Endothelial cell of umbilical vein (primary cell): ENCODE data around the gene SCGB3A1. TPM values are rescaled to one million over a fixed set of nuclear protein-coding genes. Genes with fewer than 3 reads are reported as not detected.

ENCODE experiments used
- BruUV-seq: library from RNA; stranded (reverse); fragments of 400-500 nt; replicated peaks from 2 replicates; lab custom pipeline; 2021; lab: Mats Ljungman, UMichigan
- CTCF ChIA-PET: fragments of 300-600, 350-600 bp; sonication (Branson Sonifier 250); formaldehyde crosslinking; loops from one replicate; lab custom pipeline; 2021; ENCODE audit warnings: antibody characterized with exemption, inconsistent platforms; lab: Charles Lee
- POLR2A ChIA-PET: fragments of 300-600, 350-600 bp; sonication (Branson Sonifier 250); formaldehyde crosslinking; loops from one replicate; lab custom pipeline; 2021; ENCODE audit warnings: antibody characterized with exemption, inconsistent platforms; lab: Charles Lee
- DNase-seq: peaks from one replicate; pipeline ENCODE4 v3.0.0-alpha.2; 2011; ENCODE audit warnings: low read depth, low spot score
- FAIRE-seq: peaks from 2 replicates; lab custom pipeline; 2011; peaks lifted over from hg19 to GRCh38; lab: Jason Lieb, UNC
- H2AFZ ChIP-seq: 2 replicates; pipeline ENCODE4 v1.6.0; 2012; ENCODE audit warnings: low read depth, low read length, control low read depth, inconsistent platforms
- H3K27ac ChIP-seq: 2 replicates; pipeline ENCODE4 v1.5.1; 2011; ENCODE audit warnings: low read depth, mild to moderate bottlenecking, control low read depth, low read length, moderate library complexity; ENCODE audit not compliant: insufficient read depth
- H3K27me3 ChIP-seq, 2 experiments: 2 replicates each; pipeline versions ENCODE4 v1.6.0 to v1.6.1; 2011; ENCODE audit warnings: low read length in 2 of 2, mixed read lengths in 1 of 2; ENCODE audit not compliant: control insufficient read depth in 2 of 2, insufficient read depth in 2 of 2
- H3K36me3 ChIP-seq, 2 experiments: 2 replicates in 1 of 2; 3 replicates in 1 of 2; pipeline ENCODE4 v1.5.1; 2011; ENCODE audit warnings: low read length in 2 of 2, mild to moderate bottlenecking in 1 of 2, moderate library complexity in 1 of 2; ENCODE audit not compliant: control insufficient read depth in 2 of 2, insufficient read depth in 2 of 2; ENCODE audit errors: extremely low read depth in 1 of 2
- H3K4me1 ChIP-seq: 3 replicates; pipeline ENCODE4 v1.5.1; 2011; ENCODE audit warnings: mild to moderate bottlenecking, low read length; ENCODE audit not compliant: control insufficient read depth, insufficient read depth; ENCODE audit errors: extremely low read depth
- H3K4me2 ChIP-seq: 2 replicates; pipeline ENCODE4 v1.6.1; 2011; ENCODE audit warnings: low read length, control low read depth, mixed read lengths; ENCODE audit not compliant: insufficient read depth
- H3K4me3 ChIP-seq, 3 experiments: fragments of 200-600 bp in 1 of 3; sonication (generic), shearing (Covaris generic) in 1 of 3; replicated peaks in 1 of 3; 2 replicates each; pipeline ENCODE4 v1.5.1; 2011 to 2016; ENCODE audit warnings: control low read depth in 3 of 3, low read length in 3 of 3, mild to moderate bottlenecking in 2 of 3, inconsistent platforms in 1 of 3, low read depth in 1 of 3, moderate library complexity in 1 of 3; ENCODE audit not compliant: insufficient read depth in 1 of 3
- H3K79me2 ChIP-seq: 2 replicates; pipeline ENCODE4 v1.6.0; 2012; ENCODE audit warnings: low read length, inconsistent platforms; ENCODE audit not compliant: control insufficient read depth, insufficient read depth
- H3K9ac ChIP-seq: replicated peaks from 2 replicates; pipeline ENCODE3; 2011; ENCODE audit warnings: low read length, control low read depth; ENCODE audit not compliant: insufficient read depth; ENCODE audit errors: extremely low read depth
- H3K9me1 ChIP-seq: replicated peaks from 3 replicates; pipeline ENCODE4 v1.6.0; 2011; ENCODE audit warnings: mild to moderate bottlenecking, low read length; ENCODE audit not compliant: control insufficient read depth, insufficient read depth; ENCODE audit errors: extremely low read depth
- H3K9me3 ChIP-seq: replicated peaks from 2 replicates; pipeline ENCODE4 v1.5.1; 2012; ENCODE audit warnings: low read length, inconsistent platforms; ENCODE audit not compliant: control insufficient read depth, insufficient read depth
- H4K20me1 ChIP-seq: replicated peaks from 2 replicates; pipeline ENCODE3; 2011; ENCODE audit warnings: mild to moderate bottlenecking, low read length; ENCODE audit not compliant: control insufficient read depth, insufficient read depth; ENCODE audit errors: extremely low read depth
- CTCF ChIP-seq, 2 donors: IDR thresholded peaks; 1 replicate in 1 of 2; 2 replicates in 1 of 2; pipeline ENCODE4 v1.5.1; 2011; ENCODE audit warnings: low read length in 2 of 2, mild to moderate bottlenecking in 2 of 2, moderate library complexity in 2 of 2, control low read depth in 1 of 2, inconsistent platforms in 1 of 2, low read depth in 1 of 2; ENCODE audit not compliant: insufficient read depth in 1 of 2; ENCODE audit errors: extremely low read depth in 1 of 2
- GATA2 ChIP-seq: IDR thresholded peaks from 2 replicates; pipeline ENCODE4 v1.7.0; 2011; ENCODE audit warnings: low read depth, mild to moderate bottlenecking, moderate library complexity, mixed read lengths, low read length; ENCODE audit not compliant: insufficient read length, insufficient read depth
- MAX ChIP-seq: IDR thresholded peaks from 2 replicates; pipeline ENCODE4 v1.6.1; 2011; ENCODE audit not compliant: insufficient read depth, insufficient read length
- MYC ChIP-seq: IDR thresholded peaks from one replicate; pipeline ENCODE4 v1.6.1; 2011; ENCODE audit warnings: mild to moderate bottlenecking, low read depth, low read length
- POLR2A ChIP-seq: IDR thresholded peaks from 2 replicates; pipeline ENCODE4 v1.6.1; 2012; ENCODE audit warnings: low read depth, mild to moderate bottlenecking, control low read depth, low read length
- dilution Hi-C: fragments of 300-500 bp; cut with MboI; formaldehyde crosslinking; loops from one replicate; pipeline ENCODE4 v1.15.0; 2019; ENCODE audit warnings: low sequenced_read_pairs; ENCODE audit not compliant: extremely low pct_ligation_motif_present
- intact Hi-C: fragments of 100-400 bp; cut with micrococcal nuclease; formaldehyde crosslinking; loops from one replicate; pipeline ENCODE4 v1.10.0; 2022
- polyA plus RNA-seq, 4 experiments: library from polyadenylated mRNA; depleted of rRNA in 3 of 4; stranded (reverse) in 3 of 4; unstranded in 1 of 4; fragments of >200 nt; gene quantifications; 2 replicates each; pipeline versions ENCODE4 v1.2.1 to v1.2.3, GENCODE V29; 2011 to 2012; ENCODE audit warnings: missing spikeins in 1 of 4
- total RNA-seq: library from RNA; stranded (reverse); gene quantifications from 2 replicates; pipeline ENCODE4 v1.2.3, GENCODE V29; 2021

SCGB3A1 gene
- total and polyA plus RNA-seq, 2 donors (not counting 3 experiments of a cell fraction or from before 2014, with no cell fraction given) = 0.73 TPM; not detected in 1

GRCh38 chr5:180625125-180625790 lies 34.0 kb upstream of the SCGB3A1 start:
- peaks cover 7% of the 10 kb centered on the region for H3K4me1 ChIP-seq
- dilution Hi-C loops = no loop called here
- H2AFZ ChIP-seq = no peak overlapping the region
- H3K9me1 ChIP-seq = no peaks in the 10 kb centered on the region
- H3K36me3 ChIP-seq = peaks cover 0 to 25% of the 10 kb centered on the region in 2 experiments
- FAIRE-seq = no peak
- H3K27ac ChIP-seq = no peak overlapping the region
- H3K27me3 ChIP-seq = no peaks in the 10 kb centered on the region
- POLR2A ChIA-PET = no interaction called here
- BruUV-seq = no TSS peak
- no peak overlapping the region for H3K4me3 ChIP-seq
- no peaks in the 10 kb centered on the region for H3K9me3 ChIP-seq
- intact Hi-C loops = no loop called here
- DNase-seq = no peak
- TF ChIP-seq GATA2 (no peak), MAX (no peak), MYC (no peak), POLR2A (no peak), CTCF (IDR thresholded peaks at IDR 0.05; ENCODE audit: extremely low read depth in 1 of 2, insufficient read depth in 1 of 2, low read depth in 1 of 2, low read length in 2 of 2) (no peak)
- no peaks in the 10 kb centered on the region for H3K79me2 ChIP-seq
- no peak overlapping the region for H3K4me2 ChIP-seq
- no peak overlapping the region for H3K9ac ChIP-seq
- H4K20me1 ChIP-seq = no peaks in the 10 kb centered on the region
- CTCF ChIA-PET = interaction anchor here (1.2 to 2.0 kb wide), 2 partner anchors 19 to 93 kb away, joined by 3 to 8 read pairs; no protein-coding TSS in a partner anchor
